ENCODE data around the gene AMELY.

GRCh38 chrY:6928265-6928664 lies 16.7 kb upstream of the AMELY start:
- TF ChIP-seq CTCF (conservative IDR thresholded peaks at IDR 0.05; ENCODE audit: low read depth, low read length) (no peak), EZH2 (IDR thresholded peaks at IDR 0.05; ENCODE audit: borderline replicate concordance, low read depth, low read length, poor library complexity, severe bottlenecking) (no peak)

All from A673 (cell line).